HEK293T (cell line): ENCODE measurements around the gene AP2A2.

Experiments used
- CTCF ChIA-PET: fragments of 350-600 bp; formaldehyde crosslinking; extraction: SDS; loops from one replicate; lab custom pipeline; 2021; ENCODE audit warnings: antibody characterized with exemption, inconsistent platforms; lab: Yijun Ruan, JAX
- POLR2A ChIA-PET: fragments of 350-600 bp; formaldehyde crosslinking; extraction: SDS; loops from one replicate; lab custom pipeline; 2020; ENCODE audit warnings: antibody characterized with exemption, inconsistent platforms; lab: Yijun Ruan, JAX
- DNase-seq: peaks from one replicate; pipeline ENCODE4 v3.0.0; 2012; ENCODE audit warnings: mixed read lengths; ENCODE audit errors: extremely low spot score
- ARNT ChIP-seq: fragments of 450-650 bp; IDR thresholded peaks from 2 replicates; pipeline ENCODE4 v1.6.1; 2017; ENCODE audit warnings: mild to moderate bottlenecking
- BHLHE40 ChIP-seq: fragments of 450-650 bp; IDR thresholded peaks from 2 replicates; pipeline ENCODE4 v1.6.1; 2016; ENCODE audit warnings: mild to moderate bottlenecking, moderate library complexity, borderline replicate concordance
- CTBP1 ChIP-seq: fragments of 450-650 bp; IDR thresholded peaks from 2 replicates; pipeline ENCODE4 v1.6.1; 2016; ENCODE audit warnings: borderline replicate concordance
- ELF4 ChIP-seq: fragments of 450-650 bp; IDR thresholded peaks from 2 replicates; pipeline ENCODE4 v1.6.1; 2017; ENCODE audit warnings: antibody characterized with exemption
- FOXA1 ChIP-seq: fragments of 450-650 bp; IDR thresholded peaks from 2 replicates; pipeline ENCODE4 v1.6.1; 2016; ENCODE audit warnings: mild to moderate bottlenecking
- FOXK2 ChIP-seq: fragments of 450-650 bp; IDR thresholded peaks from 2 replicates; pipeline ENCODE4 v1.6.1; 2016; ENCODE audit warnings: mild to moderate bottlenecking
- FOXM1 ChIP-seq: fragments of 450-650 bp; IDR thresholded peaks from 2 replicates; pipeline ENCODE4 v1.6.1; 2017; ENCODE audit warnings: mild to moderate bottlenecking, borderline replicate concordance
- HDGF ChIP-seq: fragments of 450-650 bp; IDR thresholded peaks from 2 replicates; pipeline ENCODE4 v1.6.1; 2017; ENCODE audit warnings: antibody characterized with exemption, borderline replicate concordance
- L3MBTL2 ChIP-seq: fragments of 450-650 bp; conservative IDR thresholded peaks from 2 replicates; pipeline ENCODE4 v1.6.1; 2016; ENCODE audit warnings: mild to moderate bottlenecking
- LEF1 ChIP-seq: fragments of 450-650 bp; IDR thresholded peaks from 2 replicates; pipeline ENCODE4 v1.6.1; 2017; ENCODE audit warnings: mild to moderate bottlenecking, borderline replicate concordance
- NFRKB ChIP-seq: fragments of 450-650 bp; IDR thresholded peaks from 2 replicates; pipeline ENCODE4 v1.6.1; 2016; ENCODE audit warnings: mild to moderate bottlenecking, moderate library complexity
- SP1 ChIP-seq: fragments of 450-650 bp; IDR thresholded peaks from 2 replicates; pipeline ENCODE4 v1.6.1; 2017
- SUZ12 ChIP-seq: fragments of 450-650 bp; IDR thresholded peaks from 2 replicates; pipeline ENCODE4 v1.6.1; 2016; ENCODE audit warnings: mild to moderate bottlenecking
- TARDBP ChIP-seq: fragments of 450-650 bp; IDR thresholded peaks from 2 replicates; pipeline ENCODE4 v1.6.1; 2016
- ZNF384 ChIP-seq: fragments of 450-650 bp; IDR thresholded peaks from 2 replicates; pipeline ENCODE4 v1.6.1; 2016
- TF ChIP-seq, protein P1 (sequence below): fragments of 450-650 bp; IDR thresholded peaks from 2 replicates; pipeline ENCODE4 v1.6.1; 2016

Gene AP2A2

DNA sequence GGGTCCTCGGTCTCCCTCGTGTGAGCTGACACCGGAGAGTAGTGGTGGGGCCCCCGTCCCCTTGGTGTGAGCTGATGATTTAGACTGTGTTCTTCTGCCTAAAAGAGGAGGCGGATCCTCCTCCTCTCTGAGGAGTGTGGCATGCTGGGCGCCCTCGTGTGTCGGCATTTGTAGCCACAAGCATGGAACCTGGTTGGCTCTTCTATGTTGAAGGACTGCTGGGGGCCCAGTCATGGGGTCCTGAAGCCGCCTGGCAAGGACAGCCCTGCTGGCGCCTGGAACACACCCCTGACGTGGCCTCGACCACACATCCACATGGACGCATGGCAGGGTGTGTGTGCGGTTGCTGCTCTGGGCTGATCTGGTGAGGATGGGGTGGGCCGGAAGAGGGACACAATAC, 50.2 kb downstream of the AP2A2 start:
- POLR2A ChIA-PET, result no interaction called here
- CTCF ChIA-PET, result interaction anchor here (0.5 to 1.0 kb wide), 2 partner anchors 17 to 70 kb away, joined by 3 to 4 read pairs; no protein-coding TSS in a partner anchor
- peak; percentile 52 for DNase-seq
- TF ChIP-seq FOXK2 (no peak), TARDBP (no peak), CTBP1 (no peak)
- TF ChIP-seq, protein P1, sequence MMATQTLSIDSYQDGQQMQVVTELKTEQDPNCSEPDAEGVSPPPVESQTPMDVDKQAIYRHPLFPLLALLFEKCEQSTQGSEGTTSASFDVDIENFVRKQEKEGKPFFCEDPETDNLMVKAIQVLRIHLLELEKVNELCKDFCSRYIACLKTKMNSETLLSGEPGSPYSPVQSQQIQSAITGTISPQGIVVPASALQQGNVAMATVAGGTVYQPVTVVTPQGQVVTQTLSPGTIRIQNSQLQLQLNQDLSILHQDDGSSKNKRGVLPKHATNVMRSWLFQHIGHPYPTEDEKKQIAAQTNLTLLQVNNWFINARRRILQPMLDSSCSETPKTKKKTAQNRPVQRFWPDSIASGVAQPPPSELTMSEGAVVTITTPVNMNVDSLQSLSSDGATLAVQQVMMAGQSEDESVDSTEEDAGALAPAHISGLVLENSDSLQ, result peak; percentile 82

DNA sequence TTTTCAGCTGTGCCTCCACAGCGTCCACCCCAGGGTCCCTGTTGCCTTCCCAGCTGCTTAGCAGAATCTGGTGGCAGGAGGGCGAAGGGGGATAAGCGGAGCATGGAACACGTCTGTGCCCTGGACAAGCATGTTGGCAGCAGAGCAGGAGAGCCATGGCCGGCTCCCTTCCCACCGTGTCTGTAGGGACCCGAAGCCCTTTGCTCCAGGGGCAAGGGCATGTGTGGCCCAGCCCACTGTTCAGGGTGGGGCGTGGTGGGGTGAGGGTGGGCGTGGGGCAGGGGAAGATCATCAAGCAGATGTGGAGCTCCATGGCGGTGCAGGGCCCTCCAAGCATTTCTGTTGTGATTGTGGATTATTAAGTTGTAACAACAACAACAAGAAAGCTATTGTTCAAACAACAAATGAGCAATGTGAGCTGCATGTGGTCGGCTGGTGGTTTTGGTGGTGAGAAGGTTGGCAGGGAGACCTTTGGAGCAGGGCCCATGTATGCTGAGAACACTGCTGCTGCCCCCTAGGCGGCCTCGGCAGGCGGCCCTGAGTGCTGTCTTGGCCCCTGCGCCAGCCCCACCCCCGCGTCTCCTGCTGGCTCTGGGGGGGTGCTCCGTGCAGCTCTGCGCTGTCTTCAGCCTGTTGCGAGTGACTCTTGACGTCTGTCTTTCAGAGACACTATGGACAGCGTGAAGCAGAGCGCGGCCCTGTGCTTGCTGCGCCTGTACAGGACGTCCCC, 50.9 kb downstream of the AP2A2 start:
- CTCF ChIA-PET, result interaction anchor here (0.6 kb wide), 1 partner anchor 11 kb away, joined by 3 read pairs; no protein-coding TSS in a partner anchor
- POLR2A ChIA-PET, result interaction anchor here (0.6 kb wide), 1 partner anchor 53 kb away, joined by 3 read pairs; no protein-coding TSS in a partner anchor
- no peak for DNase-seq
- TF ChIP-seq SUZ12 (no peak), CTBP1 (no peak), ELF4 (no peak), HDGF (no peak), ARNT (no peak), TARDBP (no peak), BHLHE40 (no peak), FOXA1 (no peak), NFRKB (no peak), FOXK2 (no peak), L3MBTL2 (no peak), LEF1 (no peak), SP1 (no peak), ZNF384 (no peak), FOXM1 (no peak)
- TF ChIP-seq, protein P1, result no peak

DNA sequence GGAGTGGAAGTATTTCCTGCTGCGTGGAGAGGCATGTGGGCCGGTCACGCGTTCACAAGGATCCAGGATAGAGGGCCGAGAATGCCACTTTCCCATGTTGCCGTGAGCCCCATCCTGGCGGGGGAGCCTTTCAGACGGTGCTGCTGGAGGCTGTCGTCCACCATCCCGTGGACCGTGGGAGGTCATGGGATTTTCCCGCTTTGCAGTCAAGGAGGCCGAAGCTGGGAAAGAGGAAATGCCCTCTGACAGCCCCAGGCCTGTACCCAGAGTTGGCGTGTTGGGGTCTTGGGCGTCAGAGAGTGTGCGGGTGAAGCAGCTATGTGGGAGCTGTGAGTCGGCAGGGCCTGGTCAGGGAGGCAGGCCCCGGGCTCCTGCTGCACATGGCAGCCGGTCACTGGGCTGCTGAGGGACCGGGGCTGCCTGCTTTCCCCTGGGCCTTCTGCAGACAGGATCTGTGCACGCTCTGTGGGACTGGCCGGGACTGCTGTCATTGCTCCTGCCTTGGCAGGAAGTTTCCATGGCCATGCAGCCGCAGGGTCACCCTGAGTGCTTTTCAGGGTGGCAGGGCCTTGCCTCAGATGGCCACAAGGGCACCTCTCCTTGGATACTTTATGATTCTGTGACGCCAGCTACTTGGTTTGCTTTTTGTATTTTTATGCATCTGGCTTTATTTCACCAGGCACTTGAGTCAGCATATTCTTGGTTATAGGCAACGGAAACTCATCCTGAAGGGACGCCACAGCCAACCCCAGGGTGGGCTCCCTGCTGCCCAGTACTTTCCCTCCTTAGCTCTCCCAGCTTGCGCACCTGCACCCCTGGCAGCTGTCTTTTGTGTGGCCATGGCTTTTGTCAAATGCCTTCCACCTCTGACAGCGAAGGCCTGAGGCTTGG, 52.4 kb downstream of the AP2A2 start:
- no peak for TF ChIP-seq LEF1
- no peak for TF ChIP-seq FOXK2
- no peak for TF ChIP-seq ELF4
- no peak for TF ChIP-seq SP1
- no peak for TF ChIP-seq ZNF384
- TF ChIP-seq CTBP1, result no peak
- no peak for TF ChIP-seq ARNT
- TF ChIP-seq HDGF, result no peak
- TF ChIP-seq TARDBP, result no peak
- TF ChIP-seq, protein P1, result no peak
- TF ChIP-seq FOXA1, result no peak
- TF ChIP-seq BHLHE40, result no peak
- TF ChIP-seq FOXM1, result no peak
- TF ChIP-seq SUZ12, result no peak
- no peak for TF ChIP-seq NFRKB
- TF ChIP-seq L3MBTL2, result no peak
- POLR2A ChIA-PET, result no interaction called here
- CTCF ChIA-PET, result no interaction called here
- DNase-seq, result no peak

DNA sequence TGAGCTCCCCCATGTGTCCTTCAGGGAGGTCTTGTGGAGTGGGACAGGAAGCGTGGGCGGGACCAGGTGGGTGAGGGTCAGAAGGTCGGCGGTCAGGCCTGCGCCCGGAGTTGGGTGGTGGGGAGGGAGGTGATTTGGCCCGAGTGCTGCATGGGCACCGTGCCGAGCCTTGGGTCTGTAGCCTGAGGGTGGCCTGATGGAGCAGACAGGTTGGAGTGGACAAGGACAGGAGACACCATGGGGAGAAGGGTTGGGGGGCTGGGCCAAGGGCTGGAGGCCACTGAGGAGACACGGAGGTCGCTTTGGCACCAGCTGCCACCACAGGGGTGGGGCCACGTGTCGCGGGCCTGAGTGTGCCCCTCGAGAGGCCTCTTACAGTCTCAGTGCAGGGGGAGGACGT, 53.1 kb downstream of the AP2A2 start:
- TF ChIP-seq FOXA1, result no peak
- no peak for TF ChIP-seq TARDBP
- no peak for TF ChIP-seq ZNF384
- no peak for TF ChIP-seq ELF4
- TF ChIP-seq L3MBTL2, result no peak
- TF ChIP-seq BHLHE40, result no peak
- TF ChIP-seq LEF1, result no peak
- no peak for TF ChIP-seq CTBP1
- no peak for TF ChIP-seq FOXK2
- TF ChIP-seq, protein P1, result no peak
- ChIA-PET CTCF (no interaction called here), POLR2A (no interaction called here)
- no peak for DNase-seq
